ENCODE results near the gene HMG20A. TPM values are rescaled to one million over a fixed set of nuclear protein-coding genes. Genes with fewer than 3 reads are reported as not detected.

The HMG20A gene
- total RNA-seq, 1 donor from 2014 or later, result 26.4 TPM

DNA sequence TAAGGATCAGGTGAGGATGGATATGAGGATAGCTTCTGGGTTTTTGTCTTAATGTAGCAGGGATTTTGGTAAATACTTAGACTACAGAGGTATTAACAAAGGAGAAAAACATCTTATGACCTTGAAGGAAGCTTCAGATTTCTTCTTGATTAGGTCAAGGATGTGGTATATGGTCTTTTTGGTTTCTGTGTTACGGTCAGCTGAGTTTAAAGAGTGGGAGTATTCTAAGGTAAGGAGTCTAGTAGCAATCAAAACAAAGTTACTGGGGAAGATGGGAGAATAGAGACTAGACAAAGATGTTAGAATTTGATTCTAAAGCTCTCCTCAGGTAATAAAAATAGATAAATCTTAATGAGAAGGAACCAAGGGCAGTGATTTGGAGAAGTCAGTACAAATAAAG, 6.2 kb downstream of the HMG20A start:
- TF ChIP-seq CTCF (IDR thresholded peaks at IDR 0.05; ENCODE audit: insufficient read depth, low read length, poor library complexity, severe bottlenecking), result no peak
- DNase-seq (ENCODE audit: low read depth), result no peak
- no peaks in the 10 kb centered on the region for H3K36me3 ChIP-seq (ENCODE audit: control insufficient read depth, insufficient read depth, low read length)
- no peaks in the 10 kb centered on the region for H3K27me3 ChIP-seq (ENCODE audit: control insufficient read depth, insufficient read depth, low read length)
- no peak overlapping the region for H3K4me3 ChIP-seq (ENCODE audit: low read depth, low read length)

GRCh38 chr15:77430213-77430612, 9.5 kb downstream of the HMG20A start:
- DNase-seq (ENCODE audit: low read depth), result no peak
- H3K4me3 ChIP-seq (ENCODE audit: low read depth, low read length), result no peak overlapping the region
- no peaks in the 10 kb centered on the region for H3K36me3 ChIP-seq (ENCODE audit: control insufficient read depth, insufficient read depth, low read length)
- TF ChIP-seq CTCF (IDR thresholded peaks at IDR 0.05; ENCODE audit: insufficient read depth, low read length, poor library complexity, severe bottlenecking), result no peak
- no peaks in the 10 kb centered on the region for H3K27me3 ChIP-seq (ENCODE audit: control insufficient read depth, insufficient read depth, low read length)

DNA sequence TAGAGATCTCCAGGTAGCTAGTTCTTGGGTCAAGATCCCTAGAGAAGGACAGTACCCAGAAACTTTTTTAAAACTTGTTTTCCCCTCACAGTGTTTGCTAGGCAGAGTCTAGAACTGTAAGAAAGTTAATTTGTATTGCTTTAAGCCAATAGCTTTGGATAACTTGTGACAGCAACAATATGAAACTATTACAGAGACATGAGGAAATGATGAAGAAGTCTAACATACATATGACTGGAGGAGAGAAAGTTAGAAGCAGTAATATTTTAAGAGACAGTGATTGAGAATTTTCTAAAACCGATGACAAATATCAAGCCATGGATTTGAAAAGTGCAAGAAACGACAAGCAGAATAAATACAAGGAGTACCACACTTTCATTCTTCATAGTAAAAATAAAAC, 10.0 kb downstream of the HMG20A start:
- Histone ChIP-seq H3K27me3 (ENCODE audit: control insufficient read depth, insufficient read depth, low read length) (no peaks in the 10 kb centered on the region), H3K36me3 (ENCODE audit: control insufficient read depth, insufficient read depth, low read length) (no peaks in the 10 kb centered on the region), H3K4me3 (ENCODE audit: low read depth, low read length) (no peak overlapping the region)
- TF ChIP-seq CTCF (IDR thresholded peaks at IDR 0.05; ENCODE audit: insufficient read depth, low read length, poor library complexity, severe bottlenecking), result no peak
- DNase-seq (ENCODE audit: low read depth), result no peak

GRCh38 chr15:77436822-77437221, 16.1 kb downstream of the HMG20A start:
- TF ChIP-seq CTCF (IDR thresholded peaks at IDR 0.05; ENCODE audit: insufficient read depth, low read length, poor library complexity, severe bottlenecking), result no peak
- H3K4me3 ChIP-seq (ENCODE audit: low read depth, low read length), result no peak overlapping the region
- H3K27me3 ChIP-seq (ENCODE audit: control insufficient read depth, insufficient read depth, low read length), result no peaks in the 10 kb centered on the region
- H3K36me3 ChIP-seq (ENCODE audit: control insufficient read depth, insufficient read depth, low read length), result no peaks in the 10 kb centered on the region
- DNase-seq (ENCODE audit: low read depth), result no peak

- DNase-seq (ENCODE audit: low read depth), result no peak
- H3K4me3 ChIP-seq (ENCODE audit: low read depth, low read length), result no peak overlapping the region
- no peaks in the 10 kb centered on the region for H3K27me3 ChIP-seq (ENCODE audit: control insufficient read depth, insufficient read depth, low read length)
- H3K36me3 ChIP-seq (ENCODE audit: control insufficient read depth, insufficient read depth, low read length), result no peaks in the 10 kb centered on the region
- no peak for TF ChIP-seq CTCF (IDR thresholded peaks at IDR 0.05; ENCODE audit: insufficient read depth, low read length, poor library complexity, severe bottlenecking)
These were observed 16.6 kb downstream of the HMG20A start for GRCh38 chr15:77437264-77437663.

- no peaks in the 10 kb centered on the region for H3K27me3 ChIP-seq (ENCODE audit: control insufficient read depth, insufficient read depth, low read length)
- no peak overlapping the region for H3K4me3 ChIP-seq (ENCODE audit: low read depth, low read length)
- no peak for DNase-seq (ENCODE audit: low read depth)
- H3K36me3 ChIP-seq (ENCODE audit: control insufficient read depth, insufficient read depth, low read length), result no peaks in the 10 kb centered on the region
- TF ChIP-seq CTCF (IDR thresholded peaks at IDR 0.05; ENCODE audit: insufficient read depth, low read length, poor library complexity, severe bottlenecking), result no peak
These were observed 19.8 kb downstream of the HMG20A start for GRCh38 chr15:77440378-77440999.

All from kidney epithelial cell (primary cell).